H1 (cell line): Measurements from ENCODE around the gene UFD1. TPM values are rescaled to one million over a fixed set of nuclear protein-coding genes. Genes with fewer than 3 reads are reported as not detected.

Source experiments
- CTCF ChIA-PET: fragments of 300-600 bp; sonication (Branson Sonifier 250); formaldehyde crosslinking; loops from one replicate; lab custom pipeline; 2021; ENCODE audit not compliant: partially characterized antibody; lab: Charles Lee
- POLR2A ChIA-PET: fragments of 300-600 bp; sonication (Branson Sonifier 250); formaldehyde crosslinking; loops from one replicate; lab custom pipeline; 2021; ENCODE audit warnings: inconsistent platforms; ENCODE audit not compliant: partially characterized antibody; lab: Charles Lee
- DNase-seq, 2 experiments: peaks; one replicate each; pipeline versions ENCODE4 v3.0.0 to v3.0.0-alpha.2; 2010 to 2022; ENCODE audit warnings: low spot score in 2 of 2, low read depth in 1 of 2, mixed read lengths in 1 of 2
- FAIRE-seq: peaks from 2 replicates; lab custom pipeline; 2011; peaks lifted over from hg19 to GRCh38; lab: Jason Lieb, UNC
- H2AFZ ChIP-seq: 2 replicates; pipeline ENCODE4 v1.8.1; 2012; ENCODE audit warnings: low read length, inconsistent platforms
- H2AK5ac ChIP-seq: 2 replicates; pipeline ENCODE4 v1.6.1; 2013; ENCODE audit warnings: low read depth, low read length
- H2BK120ac ChIP-seq: replicated peaks from 2 replicates; pipeline ENCODE3; 2013; ENCODE audit warnings: low read depth, low read length, inconsistent platforms
- H2BK12ac ChIP-seq: 2 replicates; pipeline ENCODE4 v1.6.1; 2013; ENCODE audit warnings: low read depth, low read length
- H2BK15ac ChIP-seq: 2 replicates; pipeline ENCODE4 v1.6.1; 2013; ENCODE audit warnings: low read length
- H2BK20ac ChIP-seq: 2 replicates; pipeline ENCODE4 v1.6.1; 2013; ENCODE audit warnings: low read length
- H2BK5ac ChIP-seq: 2 replicates; pipeline ENCODE4 v1.6.1; 2013; ENCODE audit warnings: low read depth, low read length
- H3K14ac ChIP-seq: 2 replicates; pipeline ENCODE4 v1.6.1; 2013; ENCODE audit warnings: inconsistent platforms; ENCODE audit not compliant: insufficient read length
- H3K18ac ChIP-seq: 2 replicates; pipeline ENCODE4 v1.6.1; 2013; ENCODE audit warnings: low read length; ENCODE audit errors: extremely low read depth
- H3K23ac ChIP-seq: 2 replicates; pipeline ENCODE4 v1.6.1; 2013; ENCODE audit warnings: inconsistent platforms; ENCODE audit not compliant: insufficient read length
- H3K23me2 ChIP-seq: 2 replicates; pipeline ENCODE4 v1.6.1; 2013; ENCODE audit warnings: low read depth, low read length
- H3K27ac ChIP-seq: 2 replicates; pipeline ENCODE4 v1.6.1; 2011; ENCODE audit warnings: low read depth, low read length, inconsistent platforms
- H3K27me3 ChIP-seq, 4 experiments: replicated peaks in 1 of 4; 1 replicate in 1 of 4; 2 replicates in 3 of 4; pipeline versions ENCODE4 v1.6.1 to v1.8.1; 2011 to 2013; ENCODE audit warnings: low read length in 3 of 4, mild to moderate bottlenecking in 3 of 4, inconsistent platforms in 2 of 4, mixed read lengths in 2 of 4, moderate library complexity in 1 of 4; ENCODE audit not compliant: control insufficient read depth in 3 of 4, insufficient read depth in 3 of 4; ENCODE audit errors: extremely low read depth in 1 of 4
- H3K36me3 ChIP-seq, 4 experiments: 2 replicates each; pipeline versions ENCODE4 v1.6.1 to v1.8.1; 2011 to 2013; ENCODE audit warnings: mild to moderate bottlenecking in 4 of 4, low read length in 3 of 4, moderate library complexity in 2 of 4, control low read depth in 1 of 4, inconsistent platforms in 1 of 4; ENCODE audit not compliant: insufficient read depth in 4 of 4, control insufficient read depth in 2 of 4
- H3K4ac ChIP-seq: replicated peaks from 2 replicates; pipeline ENCODE3; 2013; ENCODE audit warnings: low read length, low read depth, mixed read lengths, inconsistent platforms; ENCODE audit not compliant: insufficient read length
- H3K4me1 ChIP-seq, 4 experiments: replicated peaks in 1 of 4; 1 replicate in 1 of 4; 2 replicates in 3 of 4; pipeline versions ENCODE4 v1.6.1 to v1.8.1; 2011 to 2013; ENCODE audit warnings: low read length in 3 of 4, inconsistent platforms in 2 of 4, mixed read lengths in 1 of 4; ENCODE audit not compliant: insufficient read depth in 4 of 4, control insufficient read depth in 3 of 4
- H3K4me2 ChIP-seq, 2 experiments: 2 replicates each; pipeline versions ENCODE4 v1.6.1 to v1.8.1; 2011 to 2013; ENCODE audit warnings: low read depth in 2 of 2, low read length in 2 of 2, control low read depth in 1 of 2, inconsistent platforms in 1 of 2, mild to moderate bottlenecking in 1 of 2; ENCODE audit not compliant: insufficient read depth in 1 of 2
- H3K4me3 ChIP-seq, 4 experiments: fragments of 200-600, 300-600 bp in 1 of 4; sonication (generic), shearing (Covaris generic), sonication (Bioruptor Twin) in 1 of 4; 2 replicates each; pipeline versions ENCODE4 v1.5.1 to v1.8.1; 2011 to 2016; ENCODE audit warnings: low read length in 4 of 4, low read depth in 3 of 4, control low read depth in 2 of 4, inconsistent platforms in 2 of 4, mild to moderate bottlenecking in 2 of 4, mixed read lengths in 1 of 4, moderate library complexity in 1 of 4; ENCODE audit not compliant: insufficient read depth in 2 of 4; ENCODE audit errors: extremely low read depth in 1 of 4
- H3K56ac ChIP-seq: replicated peaks from 2 replicates; pipeline ENCODE3; 2013; ENCODE audit warnings: low read depth, mild to moderate bottlenecking, mixed read lengths, low read length, inconsistent platforms; ENCODE audit not compliant: insufficient read length
- H3K79me1 ChIP-seq: 2 replicates; pipeline ENCODE4 v1.6.1; 2013; ENCODE audit warnings: low read depth, low read length, control low read depth
- H3K79me2 ChIP-seq, 2 experiments: 2 replicates each; pipeline versions ENCODE4 v1.6.1 to v1.8.1; 2012 to 2013; ENCODE audit warnings: low read length in 2 of 2, mild to moderate bottlenecking in 2 of 2, inconsistent platforms in 1 of 2; ENCODE audit not compliant: insufficient read depth in 2 of 2, control insufficient read depth in 1 of 2
- H3K9ac ChIP-seq, 4 experiments: replicated peaks in 1 of 4; 1 replicate in 1 of 4; 2 replicates in 3 of 4; pipeline versions ENCODE4 v1.6.1 to v1.8.1; 2011 to 2013; ENCODE audit warnings: low read depth in 3 of 4, low read length in 3 of 4, control low read depth in 2 of 4, mild to moderate bottlenecking in 2 of 4, moderate library complexity in 2 of 4, inconsistent platforms in 1 of 4; ENCODE audit errors: extremely low read depth in 1 of 4
- H3K9me3 ChIP-seq, 2 experiments: 2 replicates each; pipeline versions ENCODE4 v1.6.1 to v1.8.1; 2012 to 2013; ENCODE audit warnings: mild to moderate bottlenecking in 2 of 2, moderate library complexity in 2 of 2, control low read depth in 1 of 2, inconsistent platforms in 1 of 2, low read depth in 1 of 2, low read length in 1 of 2, mixed read lengths in 1 of 2; ENCODE audit not compliant: insufficient read depth in 2 of 2
- H4K20me1 ChIP-seq, 2 experiments: replicated peaks in 1 of 2; 2 replicates each; pipeline versions ENCODE3 to v1.8.1; 2011 to 2013; ENCODE audit warnings: inconsistent platforms in 2 of 2, low read length in 2 of 2, mild to moderate bottlenecking in 1 of 2; ENCODE audit not compliant: insufficient read depth in 2 of 2, control insufficient read depth in 1 of 2
- H4K5ac ChIP-seq: 2 replicates; pipeline ENCODE4 v1.6.1; 2013; ENCODE audit warnings: low read length, low read depth, mixed read lengths, inconsistent platforms; ENCODE audit not compliant: insufficient read length
- H4K8ac ChIP-seq: 2 replicates; pipeline ENCODE4 v1.8.0; 2013; ENCODE audit warnings: mild to moderate bottlenecking, moderate library complexity, low read length, inconsistent platforms; ENCODE audit not compliant: insufficient read depth; ENCODE audit errors: extremely low read depth
- H4K91ac ChIP-seq: replicated peaks from 2 replicates; pipeline ENCODE3; 2013; ENCODE audit warnings: low read length, mixed read lengths, inconsistent platforms; ENCODE audit not compliant: insufficient read length
- CHD1 ChIP-seq: IDR thresholded peaks from 2 replicates; pipeline ENCODE4 v1.6.1; 2012; ENCODE audit warnings: low read depth, low read length, improper control_type of control experiment
- SP1 ChIP-seq: IDR thresholded peaks from 2 replicates; pipeline ENCODE4 v1.6.1; 2011; ENCODE audit warnings: low read depth, low read length
- TBP ChIP-seq: IDR thresholded peaks from 2 replicates; pipeline ENCODE4 v1.6.1; 2011; ENCODE audit warnings: low read depth, low read length, improper control_type of control experiment
- TEAD4 ChIP-seq: IDR thresholded peaks from 2 replicates; pipeline ENCODE4 v1.6.1; 2012; ENCODE audit warnings: low read depth, low read length, inconsistent platforms, mixed read lengths
- WGBS, 2 experiments: shearing (Covaris generic) in 1 of 2; methylation state at CpG; one replicate each; pipeline versions ENCODE4 v1.1.6 to v1.1.7; 2013 to 2015; ENCODE audit warnings: low lambda C conversion rate in 2 of 2, mixed read lengths in 2 of 2, inconsistent platforms in 1 of 2, low coverage in 1 of 2, missing lambda C conversion rate in 1 of 2; ENCODE audit not compliant: insufficient replicate concordance in 2 of 2, insufficient coverage in 1 of 2, insufficient read length in 1 of 2; ENCODE audit errors: extremely low coverage in 1 of 2, missing lambda C conversion rate in 1 of 2; 5-methylcytosine and 5-hydroxymethylcytosine counted together
- polyA plus RNA-seq, 7 experiments: library from polyadenylated mRNA; depleted of rRNA in 3 of 7; stranded (reverse) in 5 of 7; unstranded in 2 of 7; fragments of >200 nt in 5 of 7; fragments of 200-250 nt in 2 of 7; gene quantifications; 1 replicate in 5 of 7; 2 replicates in 1 of 7; 4 replicates in 1 of 7; pipeline versions ENCODE4 v1.2.1 to v1.2.3, GENCODE V29; 2011 to 2013; ENCODE audit warnings: missing spikeins in 2 of 7, mixed read lengths in 2 of 7
- total RNA-seq: library from RNA; stranded (reverse); fragmentation: NEBNext Ultra II Directional; extraction: Animal tissue kit (Norgen Biotek cat#: 25700); gene quantifications from 2 replicates; pipeline ENCODE4 v1.2.1, GENCODE V29; 2021

Gene UFD1
- total and polyA plus RNA-seq, 2 of the 8 experiments (the other 6 are each of a cell fraction or from before 2014, with no cell fraction given): 74.6 to 116 TPM

- Histone ChIP-seq H3K27me3 (no peaks in the 10 kb centered on the region), H3K4me1 (no peaks in the 10 kb centered on the region), H2BK15ac (no peak overlapping the region), H4K8ac (no peak overlapping the region), H4K91ac (no peak overlapping the region), H4K20me1 (peaks cover 4 to 25% of the 10 kb centered on the region in 2 experiments), H4K5ac (no peak overlapping the region), H2BK20ac (no peak overlapping the region), H3K9me3 (no peaks in the 10 kb centered on the region), H3K23me2 (no peaks in the 10 kb centered on the region), H3K23ac (no peak overlapping the region), H2AK5ac (no peak overlapping the region), H2AFZ (no peak overlapping the region), H2BK12ac (no peak overlapping the region), H3K14ac (no peak overlapping the region), H3K4me2 (no peak overlapping the region), H3K4me3 (no peak overlapping the region), H2BK5ac (no peak overlapping the region; the same call in 1 of the 2 replicates), H3K27ac (no peak overlapping the region), H3K79me1 (peaks cover 2% of the 10 kb centered on the region; the same call in 1 of the 2 replicates), H3K79me2 (0 out of 4 replicates have a peak, but pooled peaks cover 0 to 2% of the 10 kb centered on the region in 2 experiments), H3K56ac (no peak overlapping the region), H2BK120ac (no peak overlapping the region), H3K9ac (no peak overlapping the region), H3K36me3 (peaks cover 30 to 66% (median 56%) of the 10 kb centered on the region in 4 experiments), H3K18ac (no peak overlapping the region), H3K4ac (no peak overlapping the region)
- POLR2A ChIA-PET: interaction anchor here (0.8 to 1.5 kb wide), 3 partner anchors 9 to 19 kb away, joined by 3 read pairs; no protein-coding TSS in a partner anchor
- FAIRE-seq: no peak
- no peak for DNase-seq
- TF ChIP-seq SP1 (no peak), TBP (no peak), CHD1 (no peak), TEAD4 (no peak)
- WGBS, 2 experiments: 90% methylated on average over 7 of the region's 7 CpGs; no CpG with 5 or more reads in 1 of the 2 experiments
- CTCF ChIA-PET: interaction anchor here (1.0 kb wide), 2 partner anchors 38 to 72 kb away, joined by 3 read pairs; no protein-coding TSS in a partner anchor
These were observed 9.6 kb downstream of the UFD1 start for GRCh38 chr22:19469421-19469820.
